ENCODE data around the gene RAB11FIP4. TPM values are rescaled to one million over a fixed set of nuclear protein-coding genes. Genes with fewer than 3 reads are reported as not detected.

Gene RAB11FIP4
- total RNA-seq, 1 donor from 2014 or later = 21.2 TPM

DNA sequence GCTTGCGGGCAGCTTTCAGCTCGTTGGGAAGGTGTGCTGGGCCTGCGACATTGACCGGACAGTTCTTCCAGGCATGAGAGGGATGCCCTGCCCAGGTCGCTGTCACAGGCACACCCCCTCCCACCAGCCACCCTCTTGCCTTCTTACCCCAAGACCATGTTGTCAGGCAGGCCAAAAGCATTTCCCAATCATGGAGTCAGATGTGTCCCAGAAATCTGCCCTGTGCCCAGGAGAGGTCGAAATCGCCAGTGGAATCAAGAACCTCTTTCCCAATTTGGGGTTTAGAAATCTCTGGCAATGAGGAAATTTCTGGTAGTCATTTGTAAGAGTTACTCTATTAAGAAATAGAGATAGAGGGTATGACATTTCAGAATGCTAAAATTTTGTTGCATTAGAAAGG lies 177.1 kb downstream of the RAB11FIP4 start:
- no peak for DNase-seq (ENCODE audit: low spot score in 2 of 2, unreplicated experiment in 2 of 2)

DNA sequence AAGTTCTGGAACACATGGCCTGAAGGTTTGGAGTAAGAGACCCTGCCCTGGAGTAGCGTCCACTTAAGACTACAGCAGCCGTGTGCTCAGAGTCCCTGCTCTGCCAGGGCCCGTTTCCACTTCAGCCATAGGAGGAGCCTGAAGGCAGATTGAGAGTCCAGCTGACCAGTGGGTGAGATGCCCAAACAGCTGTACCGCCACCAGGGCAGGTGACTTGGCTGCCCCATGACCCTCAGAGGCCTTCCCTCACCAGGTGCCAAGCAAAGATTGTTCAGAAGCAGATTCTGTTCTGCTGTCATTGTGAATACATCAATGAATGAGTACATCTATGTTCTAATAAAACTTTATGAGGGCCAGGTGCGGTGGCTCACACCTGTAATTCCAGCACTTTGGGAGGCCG lies 178.8 kb downstream of the RAB11FIP4 start:
- Mint-ChIP-seq H3K36me3 (no peaks in the 10 kb centered on the region), H3K4me1 (peaks cover 30% of the 10 kb centered on the region), H3K9me3 (no peaks in the 10 kb centered on the region), H3K27me3 (ENCODE audit: low read depth) (no peaks in the 10 kb centered on the region), H3K4me3 (no peak overlapping the region), H3K27ac (peak overlapping the region; percentile 21)
- TF ChIP-seq, protein P1, sequence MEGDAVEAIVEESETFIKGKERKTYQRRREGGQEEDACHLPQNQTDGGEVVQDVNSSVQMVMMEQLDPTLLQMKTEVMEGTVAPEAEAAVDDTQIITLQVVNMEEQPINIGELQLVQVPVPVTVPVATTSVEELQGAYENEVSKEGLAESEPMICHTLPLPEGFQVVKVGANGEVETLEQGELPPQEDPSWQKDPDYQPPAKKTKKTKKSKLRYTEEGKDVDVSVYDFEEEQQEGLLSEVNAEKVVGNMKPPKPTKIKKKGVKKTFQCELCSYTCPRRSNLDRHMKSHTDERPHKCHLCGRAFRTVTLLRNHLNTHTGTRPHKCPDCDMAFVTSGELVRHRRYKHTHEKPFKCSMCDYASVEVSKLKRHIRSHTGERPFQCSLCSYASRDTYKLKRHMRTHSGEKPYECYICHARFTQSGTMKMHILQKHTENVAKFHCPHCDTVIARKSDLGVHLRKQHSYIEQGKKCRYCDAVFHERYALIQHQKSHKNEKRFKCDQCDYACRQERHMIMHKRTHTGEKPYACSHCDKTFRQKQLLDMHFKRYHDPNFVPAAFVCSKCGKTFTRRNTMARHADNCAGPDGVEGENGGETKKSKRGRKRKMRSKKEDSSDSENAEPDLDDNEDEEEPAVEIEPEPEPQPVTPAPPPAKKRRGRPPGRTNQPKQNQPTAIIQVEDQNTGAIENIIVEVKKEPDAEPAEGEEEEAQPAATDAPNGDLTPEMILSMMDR (IDR thresholded peaks at IDR 0.05; ENCODE audit: unreplicated experiment) = no peak
- DNase-seq (ENCODE audit: low spot score in 2 of 2, unreplicated experiment in 2 of 2) = no peak

More for the DNA sequence above, 177.1 kb downstream of the RAB11FIP4 start:
- Mint-ChIP-seq H3K27ac (no peak overlapping the region), H3K4me1 (peaks cover 35% of the 10 kb centered on the region), H3K27me3 (ENCODE audit: low read depth) (no peaks in the 10 kb centered on the region), H3K9me3 (no peaks in the 10 kb centered on the region), H3K36me3 (no peaks in the 10 kb centered on the region), H3K4me3 (no peak overlapping the region)
- TF ChIP-seq, protein P1 (IDR thresholded peaks at IDR 0.05; ENCODE audit: unreplicated experiment) = no peak

DNA sequence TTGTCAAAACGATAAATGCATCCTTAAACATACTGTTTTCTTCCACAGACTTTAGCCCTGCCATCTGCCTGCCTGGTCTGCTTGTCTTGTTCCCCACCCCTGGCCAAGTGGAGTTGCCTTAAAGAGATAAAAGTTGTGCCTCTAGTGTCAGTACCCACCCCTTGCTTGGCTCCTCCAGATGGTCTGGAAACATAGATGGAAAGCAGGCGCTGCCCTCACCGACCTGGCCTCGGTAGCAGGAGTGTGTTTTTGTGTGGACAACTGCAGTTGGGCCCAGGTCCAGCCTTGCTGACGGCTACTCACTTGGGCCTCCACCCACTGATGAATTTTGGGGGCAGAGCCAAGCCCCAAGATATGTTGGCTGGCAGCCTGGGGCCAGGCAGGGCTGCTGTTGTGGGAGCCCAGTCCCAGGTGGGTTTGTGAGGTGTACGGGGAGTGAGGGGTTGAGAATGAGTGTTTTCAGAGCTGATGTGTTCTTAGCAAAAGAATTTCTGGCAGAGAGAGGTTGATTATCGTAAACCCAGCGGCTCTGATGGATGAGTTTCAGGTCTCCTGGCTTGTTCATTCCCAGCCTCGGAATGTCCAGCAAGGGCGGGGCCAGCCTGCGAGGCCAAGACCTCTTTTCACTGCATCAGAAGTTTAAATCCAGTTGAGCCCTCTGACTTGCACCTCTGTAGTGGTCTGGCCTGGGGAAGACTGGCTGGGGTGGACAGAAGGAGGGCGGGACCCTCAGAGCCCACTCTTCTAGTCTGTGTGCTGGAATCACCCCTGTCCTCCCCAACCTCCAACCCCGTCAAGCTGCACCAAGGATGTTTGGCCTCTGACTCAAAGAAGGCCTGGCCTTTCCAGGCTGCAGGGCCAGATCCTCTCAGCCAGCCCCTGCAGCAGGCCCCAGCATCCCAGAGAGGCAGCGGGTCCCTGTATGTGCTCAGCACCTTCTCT lies 179.7 kb downstream of the RAB11FIP4 start:
- no peak for DNase-seq (ENCODE audit: low spot score in 2 of 2, unreplicated experiment in 2 of 2)
- H3K9me3 Mint-ChIP-seq = no peaks in the 10 kb centered on the region
- peak overlapping the region; percentile 89 for H3K27ac Mint-ChIP-seq
- H3K4me1 Mint-ChIP-seq = peaks cover 23% of the 10 kb centered on the region
- H3K27me3 Mint-ChIP-seq (ENCODE audit: low read depth) = no peaks in the 10 kb centered on the region
- peak overlapping the region; percentile 2 for H3K4me3 Mint-ChIP-seq
- H3K36me3 Mint-ChIP-seq = no peaks in the 10 kb centered on the region
- TF ChIP-seq, protein P1 (IDR thresholded peaks at IDR 0.05; ENCODE audit: unreplicated experiment) = no peak

DNA sequence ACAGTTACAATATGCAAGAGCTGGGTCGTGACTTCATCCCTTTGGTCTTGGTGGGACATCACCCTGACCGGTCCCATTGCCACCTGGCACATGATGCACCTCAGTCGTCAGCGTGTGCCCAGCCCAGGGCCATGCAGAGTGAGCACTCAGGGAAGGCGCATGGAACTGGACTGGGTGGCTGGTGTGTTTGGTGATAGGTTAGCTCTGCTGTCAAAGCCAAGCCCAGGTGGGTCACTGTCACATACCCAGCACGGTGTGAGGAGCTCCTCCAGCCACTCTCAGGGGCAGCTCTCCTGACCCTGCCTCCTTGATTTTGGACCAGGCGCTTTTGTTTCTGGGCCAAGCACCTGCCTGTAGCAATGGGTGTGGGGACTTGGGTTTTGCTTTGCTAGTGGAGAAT lies 180.9 kb downstream of the RAB11FIP4 start:
- DNase-seq (ENCODE audit: low spot score in 2 of 2, unreplicated experiment in 2 of 2) = no peak
- Mint-ChIP-seq H3K27ac (no peak overlapping the region), H3K4me1 (peaks cover 23% of the 10 kb centered on the region), H3K4me3 (no peak overlapping the region), H3K36me3 (no peaks in the 10 kb centered on the region), H3K9me3 (no peaks in the 10 kb centered on the region), H3K27me3 (ENCODE audit: low read depth) (no peaks in the 10 kb centered on the region)
- TF ChIP-seq, protein P1 (IDR thresholded peaks at IDR 0.05; ENCODE audit: unreplicated experiment) = no peak

DNA sequence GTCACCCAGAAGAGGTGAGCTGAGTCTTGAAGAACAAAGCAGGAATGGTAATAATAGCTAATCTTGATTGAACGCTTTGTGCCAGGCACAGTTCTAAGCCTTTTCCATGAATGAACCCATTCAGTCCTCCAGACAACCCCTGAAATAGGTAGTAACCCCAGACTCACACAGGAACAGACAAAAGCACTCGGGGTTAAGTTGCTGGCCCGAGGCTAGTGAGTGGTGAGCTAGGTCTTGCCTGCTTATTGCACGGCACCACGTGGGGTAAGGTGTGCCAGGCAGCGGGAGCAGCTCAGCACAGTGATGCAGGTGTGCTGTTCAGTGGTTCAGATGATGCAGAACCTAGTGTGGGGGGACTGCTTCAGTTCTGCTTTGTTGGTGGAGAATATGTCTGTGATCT lies 181.6 kb downstream of the RAB11FIP4 start:
- Mint-ChIP-seq H3K36me3 (no peaks in the 10 kb centered on the region), H3K27me3 (ENCODE audit: low read depth) (no peaks in the 10 kb centered on the region), H3K27ac (no peak overlapping the region), H3K4me3 (no peak overlapping the region), H3K4me1 (peaks cover 17% of the 10 kb centered on the region), H3K9me3 (no peaks in the 10 kb centered on the region)
- TF ChIP-seq, protein P1 (IDR thresholded peaks at IDR 0.05; ENCODE audit: unreplicated experiment) = no peak
- DNase-seq (ENCODE audit: low spot score in 2 of 2, unreplicated experiment in 2 of 2) = no peak
